Smooth muscle cell (in vitro differentiated cells): ENCODE data around the gene NUP42. TPM values are rescaled to one million over a fixed set of nuclear protein-coding genes. Genes with fewer than 3 reads are reported as not detected.

Experiments
- DNase-seq: peaks from one replicate; lab custom pipeline; 2025; ENCODE audit not compliant: unreplicated experiment; lab: John Stamatoyannopoulos, UW
- H2AFZ ChIP-seq: fragments of 200-600 bp; sonication (generic); 2 replicates; pipeline ENCODE4 v1.6.0; 2016; ENCODE audit warnings: antibody characterized with exemption, low read depth, mild to moderate bottlenecking
- H3F3A ChIP-seq: fragments of 200-600 bp; sonication (generic); 2 replicates; pipeline ENCODE4 v1.6.0; 2017; ENCODE audit warnings: antibody characterized with exemption, low read depth
- H3K27ac ChIP-seq: fragments of 200-600 bp; sonication (generic); 2 replicates; pipeline ENCODE4 v1.5.1; 2016; ENCODE audit warnings: low read depth, mild to moderate bottlenecking
- H3K27me3 ChIP-seq: fragments of 200-600 bp; sonication (generic); 2 replicates; pipeline ENCODE4 v1.6.1; 2016; ENCODE audit warnings: low read depth, mild to moderate bottlenecking
- H3K36me3 ChIP-seq: fragments of 200-600 bp; sonication (generic); 2 replicates; pipeline ENCODE4 v1.5.1; 2016; ENCODE audit warnings: low read depth
- H3K4me1 ChIP-seq: fragments of 200-600 bp; sonication (generic); 2 replicates; pipeline ENCODE4 v1.5.1; 2016; ENCODE audit warnings: low read depth
- H3K4me2 ChIP-seq: fragments of 200-600 bp; sonication (generic); 2 replicates; pipeline ENCODE4 v1.6.0; 2016; ENCODE audit warnings: mild to moderate bottlenecking
- H3K4me3 ChIP-seq: fragments of 200-600 bp; sonication (generic); 2 replicates; pipeline ENCODE4 v1.5.1; 2016; ENCODE audit warnings: mild to moderate bottlenecking
- H3K79me2 ChIP-seq: fragments of 200-600 bp; sonication (generic); 2 replicates; pipeline ENCODE4 v1.6.0; 2016; ENCODE audit warnings: low read depth, mild to moderate bottlenecking
- H3K9ac ChIP-seq: fragments of 200-600 bp; sonication (generic); 2 replicates; pipeline ENCODE4 v1.6.0; 2016; ENCODE audit warnings: low read depth
- H3K9me3 ChIP-seq: fragments of 200-600 bp; sonication (generic); replicated peaks from 2 replicates; pipeline ENCODE4 v1.5.1; 2016; ENCODE audit warnings: low read depth
- H4K20me1 ChIP-seq: fragments of 200-600 bp; sonication (generic); 2 replicates; pipeline ENCODE4 v1.6.0; 2016; ENCODE audit warnings: low read depth
- WGBS: methylation state at CpG from one replicate; pipeline ENCODE4 v1.1.7; 2016; ENCODE audit warnings: low lambda C conversion rate; 5-methylcytosine and 5-hydroxymethylcytosine counted together
- polyA plus RNA-seq: library from polyadenylated mRNA; unstranded; fragments of >200 nt; fragmentation: Nextera tagmentation; extraction: Ambion mirVana; gene quantifications from 2 replicates; pipeline ENCODE4 v1.2.1, GENCODE V29; 2016
- total RNA-seq: library from RNA; depleted of rRNA; stranded (reverse); fragments of >200 nt; gene quantifications from 2 replicates; pipeline ENCODE4 v1.2.3, GENCODE V29; 2014
- TF ChIP-seq, protein P1 (sequence below): fragments of 200-600 bp; sonication (generic); IDR thresholded peaks from 2 replicates; pipeline ENCODE4 v1.5.1; 2017; ENCODE audit warnings: borderline replicate concordance, mild to moderate bottlenecking, antibody characterized with exemption; ENCODE audit not compliant: insufficient read depth, poor library complexity, severe bottlenecking

NUP42 gene
- total and polyA plus RNA-seq, 2 experiments from 2014 or later = 16.4 to 18.1 TPM

DNA sequence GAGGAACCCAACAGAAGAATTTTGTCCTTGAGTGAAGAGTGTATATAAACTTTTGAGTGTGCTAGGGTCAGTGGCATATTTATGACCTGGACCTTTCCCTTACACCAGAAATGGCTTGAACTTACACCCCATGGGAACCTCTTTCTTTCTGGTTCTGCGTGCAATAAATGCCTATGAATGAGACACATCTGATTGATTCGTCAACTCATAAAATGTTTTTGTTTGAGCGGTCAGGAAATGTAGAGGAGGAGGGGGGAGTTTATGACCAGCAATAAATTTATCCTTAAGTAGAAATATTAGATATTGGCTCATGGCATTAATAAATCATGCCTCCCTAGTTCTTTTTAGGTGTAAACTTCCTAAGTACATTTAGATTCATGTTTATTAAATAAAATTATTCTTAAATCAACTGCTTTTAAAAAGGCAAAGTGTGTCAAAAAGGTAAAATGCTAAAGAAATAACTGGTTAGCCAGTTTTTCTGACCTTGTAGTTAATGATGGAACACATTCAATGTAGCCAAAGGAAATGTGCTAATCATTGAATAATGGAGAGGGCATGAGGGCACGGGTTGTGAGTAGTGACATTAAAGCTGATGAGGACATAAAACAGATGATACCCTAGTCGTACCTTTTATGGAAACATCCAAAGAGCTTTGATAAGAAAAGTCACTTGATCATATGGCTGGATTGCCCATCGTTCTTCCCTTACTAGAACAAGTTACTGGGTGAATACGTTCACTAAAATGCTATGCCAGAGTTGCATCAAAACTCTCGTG, 13.6 kb upstream of the NUP42 start:
- no peak for DNase-seq
- no peaks in the 10 kb centered on the region for H3K27me3 ChIP-seq
- no peaks in the 10 kb centered on the region for H3F3A ChIP-seq
- H3K27ac ChIP-seq = no peak overlapping the region
- no peak overlapping the region for H3K4me3 ChIP-seq
- H3K9ac ChIP-seq = no peak overlapping the region
- no peaks in the 10 kb centered on the region for H3K9me3 ChIP-seq
- H4K20me1 ChIP-seq = no peaks in the 10 kb centered on the region
- no peak overlapping the region for H3K4me2 ChIP-seq
- no peaks in the 10 kb centered on the region for H3K4me1 ChIP-seq
- TF ChIP-seq, protein P1, sequence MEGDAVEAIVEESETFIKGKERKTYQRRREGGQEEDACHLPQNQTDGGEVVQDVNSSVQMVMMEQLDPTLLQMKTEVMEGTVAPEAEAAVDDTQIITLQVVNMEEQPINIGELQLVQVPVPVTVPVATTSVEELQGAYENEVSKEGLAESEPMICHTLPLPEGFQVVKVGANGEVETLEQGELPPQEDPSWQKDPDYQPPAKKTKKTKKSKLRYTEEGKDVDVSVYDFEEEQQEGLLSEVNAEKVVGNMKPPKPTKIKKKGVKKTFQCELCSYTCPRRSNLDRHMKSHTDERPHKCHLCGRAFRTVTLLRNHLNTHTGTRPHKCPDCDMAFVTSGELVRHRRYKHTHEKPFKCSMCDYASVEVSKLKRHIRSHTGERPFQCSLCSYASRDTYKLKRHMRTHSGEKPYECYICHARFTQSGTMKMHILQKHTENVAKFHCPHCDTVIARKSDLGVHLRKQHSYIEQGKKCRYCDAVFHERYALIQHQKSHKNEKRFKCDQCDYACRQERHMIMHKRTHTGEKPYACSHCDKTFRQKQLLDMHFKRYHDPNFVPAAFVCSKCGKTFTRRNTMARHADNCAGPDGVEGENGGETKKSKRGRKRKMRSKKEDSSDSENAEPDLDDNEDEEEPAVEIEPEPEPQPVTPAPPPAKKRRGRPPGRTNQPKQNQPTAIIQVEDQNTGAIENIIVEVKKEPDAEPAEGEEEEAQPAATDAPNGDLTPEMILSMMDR = no peak
- no peak overlapping the region for H2AFZ ChIP-seq
- H3K36me3 ChIP-seq = no peaks in the 10 kb centered on the region
- no peaks in the 10 kb centered on the region for H3K79me2 ChIP-seq
- WGBS = 93% methylated on average over 8 of the region's 8 CpGs

DNA sequence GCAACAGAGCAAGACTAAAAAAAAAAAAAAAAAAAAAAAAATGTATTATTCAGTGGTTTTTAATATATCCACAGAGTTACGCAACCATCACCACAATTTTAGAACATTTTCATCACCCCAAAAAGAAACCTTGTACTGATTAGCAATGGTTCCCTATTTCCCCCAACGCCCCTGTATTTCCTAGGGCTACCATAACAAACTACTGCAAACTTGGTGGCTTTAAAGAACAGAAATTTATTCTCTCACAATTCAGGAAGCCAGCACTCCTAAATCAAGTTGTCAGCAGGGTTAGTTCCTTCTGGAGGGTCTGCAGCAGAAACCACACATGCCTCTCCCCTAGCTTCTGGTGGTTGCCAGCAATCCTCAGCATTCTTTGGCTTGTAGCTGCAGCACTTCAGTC, 5.9 kb upstream of the NUP42 start:
- no peaks in the 10 kb centered on the region for H3F3A ChIP-seq
- 95% methylated on average over 2 of the region's 2 CpGs for WGBS

DNA sequence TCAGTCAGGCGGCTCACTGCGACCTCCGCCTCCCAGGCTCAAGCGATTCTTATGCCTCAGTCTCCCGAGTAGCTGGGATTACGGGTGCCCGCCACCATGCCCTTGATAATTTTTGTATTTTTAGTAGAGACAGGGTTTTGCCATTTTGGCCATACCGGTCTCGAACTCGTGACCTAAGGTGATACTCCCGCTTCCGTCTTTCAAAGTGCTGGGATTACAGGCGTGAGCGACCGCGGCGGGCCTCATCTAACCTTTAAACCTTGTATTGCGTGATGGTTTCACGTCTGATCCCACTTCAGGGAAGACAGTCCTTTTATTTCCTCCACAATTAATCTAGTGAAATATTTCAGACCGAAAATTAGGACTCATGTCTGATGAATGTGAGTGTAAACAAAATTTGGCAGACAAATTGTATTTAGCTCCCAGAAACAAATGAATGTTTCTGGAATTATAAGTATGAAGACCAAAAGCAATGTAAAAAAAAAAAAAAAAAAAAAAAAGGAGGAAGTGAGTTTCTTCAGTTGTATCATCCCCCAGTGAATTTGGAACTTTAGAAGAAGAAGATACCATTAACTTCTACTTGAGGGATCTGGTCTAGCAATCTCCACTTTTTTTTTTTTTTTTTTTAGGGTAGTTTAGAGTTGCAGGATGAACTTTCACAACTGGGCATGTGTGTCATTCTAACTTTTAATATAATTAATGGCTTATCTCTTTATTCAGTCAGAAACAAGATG, 1.6 kb downstream of the NUP42 start:
- H3K4me2 ChIP-seq = peak overlapping the region; percentile 92
- H3K4me3 ChIP-seq = peak overlapping the region; percentile 91
- no peak overlapping the region for H2AFZ ChIP-seq
- H3K9me3 ChIP-seq = no peaks in the 10 kb centered on the region
- no peaks in the 10 kb centered on the region for H3F3A ChIP-seq
- peaks cover 18% of the 10 kb centered on the region for H3K36me3 ChIP-seq
- peaks cover 11% of the 10 kb centered on the region for H4K20me1 ChIP-seq
- peak overlapping the region; percentile 93 for H3K9ac ChIP-seq
- no peak overlapping the region for H3K27ac ChIP-seq
- no peak for DNase-seq
- H3K27me3 ChIP-seq = no peaks in the 10 kb centered on the region
- peaks cover 60% of the 10 kb centered on the region for H3K79me2 ChIP-seq
- WGBS = 90% methylated on average over 20 of the region's 20 CpGs
- peaks cover 18% of the 10 kb centered on the region for H3K4me1 ChIP-seq
- TF ChIP-seq, protein P1 = no peak

More for the DNA sequence above, 5.9 kb upstream of the NUP42 start:
- TF ChIP-seq, protein P1 = no peak
- no peak overlapping the region for H3K27ac ChIP-seq
- H4K20me1 ChIP-seq = no peaks in the 10 kb centered on the region
- peaks cover 5% of the 10 kb centered on the region for H3K36me3 ChIP-seq
- H3K27me3 ChIP-seq = no peaks in the 10 kb centered on the region
- H3K4me3 ChIP-seq = no peak overlapping the region
- H3K79me2 ChIP-seq = no peaks in the 10 kb centered on the region
- no peak overlapping the region for H2AFZ ChIP-seq
- H3K9ac ChIP-seq = no peak overlapping the region
- no peaks in the 10 kb centered on the region for H3K4me1 ChIP-seq
- H3K9me3 ChIP-seq = no peaks in the 10 kb centered on the region
- DNase-seq = no peak
- H3K4me2 ChIP-seq = no peak overlapping the region
